GM19452 (cell line): Measurements from ENCODE around the gene GSC.
"Not testable (repeated sequence)": the region's sequence is repeated elsewhere in the genome, so short reads cannot be mapped to it uniquely, and the experiment has no call there.

Experiments used
- ATAC-seq: cut with Tn5 transposase; IDR thresholded peaks from one replicate; pipeline ENCODE4 v1.9.1; 2021; ENCODE audit not compliant: unreplicated experiment

Gene GSC

GRCh38 chr14:94747739-94748138 is 22.2 kb downstream of the GSC start:
- no peak for ATAC-seq

GRCh38 chr14:94747153-94747552 is 22.8 kb downstream of the GSC start:
- ATAC-seq = not testable (repeated sequence)

GRCh38 chr14:94746131-94746530 is 23.8 kb downstream of the GSC start:
- no peak for ATAC-seq

GRCh38 chr14:94738751-94739150 is 31.2 kb downstream of the GSC start:
- ATAC-seq = no peak

DNA sequence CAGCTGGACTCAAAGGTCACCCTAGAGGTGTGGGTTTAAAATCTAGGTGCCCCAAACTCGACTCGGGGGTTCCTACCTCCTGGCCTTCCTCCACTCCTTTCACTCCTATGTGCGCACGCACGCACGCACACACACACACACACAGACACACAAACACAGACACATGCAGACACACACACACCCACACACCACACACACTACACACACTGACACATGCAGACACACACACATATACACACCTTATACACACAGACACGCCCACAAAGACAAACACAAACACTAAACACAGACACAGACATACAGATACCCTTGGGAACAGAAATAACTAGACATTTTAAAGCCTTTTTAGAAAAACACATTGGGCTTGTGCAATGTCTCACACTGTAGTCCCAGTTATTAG is 31.8 kb downstream of the GSC start:
- no peak for ATAC-seq

DNA sequence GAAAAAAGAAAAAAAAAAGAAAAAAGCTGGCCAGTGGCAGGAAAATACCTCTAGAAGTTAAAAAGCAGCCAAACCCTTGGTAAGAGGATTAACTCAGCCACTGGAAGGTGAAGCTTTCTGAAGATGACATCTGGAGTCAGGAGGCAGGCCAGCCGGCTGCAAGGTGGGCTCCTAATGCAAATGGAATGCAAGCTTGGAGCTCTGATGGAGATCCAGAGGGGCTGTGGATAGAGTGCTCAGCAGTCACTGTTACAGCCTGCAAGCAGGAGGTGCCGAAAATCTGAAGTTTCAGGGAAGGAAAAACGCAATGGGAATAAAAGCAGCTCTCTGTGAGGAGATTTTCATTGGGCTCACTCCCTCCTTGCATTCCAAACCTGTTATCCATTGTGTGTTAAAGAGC is 41.0 kb downstream of the GSC start:
- ATAC-seq = no peak

DNA sequence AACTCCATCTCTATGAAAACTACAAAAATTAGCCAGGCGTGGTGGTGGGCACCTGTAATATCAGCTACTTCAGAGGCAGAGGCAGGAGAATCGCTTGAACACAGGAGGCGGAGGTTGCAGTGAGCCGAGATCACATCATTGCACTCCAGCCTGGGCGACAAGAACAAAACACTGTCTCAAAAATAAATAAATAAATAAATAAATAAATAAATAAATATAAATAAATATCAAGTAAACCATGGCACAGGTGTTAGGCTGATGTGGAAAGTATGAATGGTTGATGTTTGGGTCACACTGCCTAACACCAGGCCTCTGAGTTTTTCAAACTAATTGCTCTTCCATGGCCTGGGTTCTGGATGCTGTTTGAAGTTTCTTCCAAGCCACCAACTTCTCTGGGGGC is 41.5 kb downstream of the GSC start:
- not testable (repeated sequence) for ATAC-seq

DNA sequence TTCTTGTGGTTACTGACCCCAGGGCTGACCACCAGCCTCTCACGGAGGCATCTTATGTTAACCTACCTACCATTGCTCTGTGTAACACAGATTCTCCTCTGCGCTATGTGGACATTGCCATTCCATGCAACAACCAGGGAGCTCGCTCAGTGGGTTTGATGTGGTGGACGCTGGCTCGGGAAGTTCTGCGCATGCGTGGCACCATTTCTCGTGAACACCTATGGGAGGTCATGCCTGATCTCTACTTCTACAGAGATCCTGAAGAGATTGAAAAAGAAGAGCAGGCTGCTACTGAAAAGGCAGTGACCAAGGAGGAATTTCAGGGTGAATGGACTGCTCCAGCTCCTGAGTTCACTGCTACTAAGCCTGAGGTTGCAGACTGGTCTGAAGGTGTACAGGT is 43.3 kb downstream of the GSC start:
- not testable (repeated sequence) for ATAC-seq

DNA sequence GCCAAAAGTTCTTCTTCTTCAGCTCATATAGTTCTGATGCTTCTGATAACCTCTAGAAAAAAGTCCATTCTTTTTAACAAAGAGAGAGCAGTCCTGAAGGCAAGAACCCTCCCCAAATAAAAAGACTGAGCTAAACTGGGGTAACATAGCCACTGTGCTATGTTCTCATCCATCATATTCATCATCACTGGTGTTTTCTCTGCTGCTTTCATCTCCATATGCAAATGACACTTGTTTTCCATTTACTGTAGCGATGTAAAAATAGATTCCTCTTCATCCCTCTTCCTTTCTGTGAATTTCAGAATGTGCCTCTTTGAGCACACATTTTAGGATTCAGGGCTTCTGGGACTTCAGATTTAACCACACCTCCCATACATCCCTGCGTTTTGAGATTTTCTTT is 44.9 kb downstream of the GSC start:
- no peak for ATAC-seq

DNA sequence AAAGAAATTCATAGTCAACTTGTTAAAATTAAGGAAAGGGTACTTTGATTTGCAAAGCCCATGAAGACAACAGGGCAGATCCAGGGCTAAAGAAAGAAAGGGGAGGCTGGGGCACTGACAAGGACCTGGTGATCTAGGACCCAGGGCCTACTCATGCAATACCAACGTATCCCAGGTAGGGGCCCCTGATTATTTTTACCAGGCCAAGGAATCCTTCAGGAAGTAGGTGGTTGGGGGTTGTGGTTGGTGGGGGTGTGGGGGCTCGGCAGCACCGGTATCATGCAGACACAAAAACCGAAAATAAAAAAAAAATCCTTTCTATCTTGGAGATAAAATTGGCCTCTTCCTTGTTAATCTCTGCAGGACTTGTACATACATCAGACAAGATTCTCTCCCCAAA is 47.5 kb downstream of the GSC start:
- no peak for ATAC-seq
